DND-41 (cell line): ENCODE results near the gene CCK.

Experiments used
- CTCF ChIP-seq: IDR thresholded peaks from 2 replicates; pipeline ENCODE4 v1.5.1; 2012; ENCODE audit warnings: borderline replicate concordance, low read length, moderate library complexity, mild to moderate bottlenecking; ENCODE audit not compliant: poor library complexity, severe bottlenecking; ENCODE audit errors: extremely low read depth
- EZH2 ChIP-seq: IDR thresholded peaks from 3 replicates; pipeline ENCODE4 v1.6.1; 2012; ENCODE audit warnings: borderline replicate concordance, low read depth, mild to moderate bottlenecking, moderate library complexity, low read length, inconsistent platforms; ENCODE audit not compliant: severe bottlenecking

- peak; percentile 53 for TF ChIP-seq CTCF
- no peak for TF ChIP-seq EZH2
Measured at GRCh38 chr3:42229942-42230688, 35.9 kb downstream of the CCK start.
